MG63 (cell line): ENCODE measurements around the gene RPL36. TPM values are rescaled to one million over a fixed set of nuclear protein-coding genes. Genes with fewer than 3 reads are reported as not detected.

ENCODE experiments used
- DNase-seq: peaks from one replicate; pipeline ENCODE4 v3.0.0-alpha.2; 2020
- H3K27me3 ChIP-seq: fragments of 250-450 bp; sonication (Bioruptor Pico); 2 replicates; pipeline ENCODE4 v1.5.1; 2020; ENCODE audit warnings: mild to moderate bottlenecking, moderate library complexity
- H3K36me3 ChIP-seq: fragments of 250-450 bp; sonication (Bioruptor Pico); 2 replicates; pipeline ENCODE4 v1.5.1; 2020; ENCODE audit warnings: mild to moderate bottlenecking, moderate library complexity
- H3K4me3 ChIP-seq: fragments of 250-450 bp; sonication (Bioruptor Pico); 2 replicates; pipeline ENCODE4 v1.5.1; 2020; ENCODE audit warnings: mild to moderate bottlenecking, moderate library complexity
- H3K9me3 ChIP-seq: fragments of 250-450 bp; sonication (Bioruptor Pico); 2 replicates; pipeline ENCODE4 v1.5.1; 2020; ENCODE audit warnings: mild to moderate bottlenecking, moderate library complexity
- total RNA-seq: library from RNA; depleted of rRNA; stranded (reverse); fragments of >200 nt; shearing (Covaris generic); gene quantifications from 2 replicates; pipeline ENCODE4 v1.2.3, GENCODE V29; 2014; ENCODE audit warnings: low replicate concordance

Gene RPL36
- total RNA-seq, 1 experiment from 2014 or later: 562 TPM

GRCh38 chr19:5667751-5668271 is 22.3 kb upstream of the RPL36 start:
- H3K27me3 ChIP-seq: no peaks in the 10 kb centered on the region
- no peak for DNase-seq
- no peak overlapping the region for H3K4me3 ChIP-seq
- peaks cover 22% of the 10 kb centered on the region for H3K36me3 ChIP-seq
- H3K9me3 ChIP-seq: no peaks in the 10 kb centered on the region

DNA sequence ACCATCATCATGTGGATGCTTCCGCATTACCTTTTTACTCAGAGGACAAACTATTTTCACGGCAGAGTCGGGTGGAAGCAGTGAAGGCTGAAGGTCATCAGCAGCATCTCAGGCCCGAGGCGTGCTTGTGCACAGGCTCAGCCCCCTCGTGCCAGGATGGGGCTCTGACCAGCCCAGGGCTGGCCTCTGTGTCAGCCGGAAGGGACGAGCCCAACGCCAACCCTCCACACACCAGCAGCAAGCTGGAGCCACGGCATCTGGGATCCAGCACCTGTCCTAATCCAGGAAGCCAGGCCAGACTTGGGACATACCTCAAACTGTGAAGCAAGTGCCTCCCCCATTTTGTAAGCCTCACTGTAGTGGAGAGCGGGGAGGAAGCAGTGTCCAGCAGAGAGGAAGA is 20.9 kb upstream of the RPL36 start:
- no peak for DNase-seq
- Histone ChIP-seq H3K27me3 (no peaks in the 10 kb centered on the region), H3K36me3 (peaks cover 17% of the 10 kb centered on the region), H3K9me3 (no peaks in the 10 kb centered on the region), H3K4me3 (no peak overlapping the region)

DNA sequence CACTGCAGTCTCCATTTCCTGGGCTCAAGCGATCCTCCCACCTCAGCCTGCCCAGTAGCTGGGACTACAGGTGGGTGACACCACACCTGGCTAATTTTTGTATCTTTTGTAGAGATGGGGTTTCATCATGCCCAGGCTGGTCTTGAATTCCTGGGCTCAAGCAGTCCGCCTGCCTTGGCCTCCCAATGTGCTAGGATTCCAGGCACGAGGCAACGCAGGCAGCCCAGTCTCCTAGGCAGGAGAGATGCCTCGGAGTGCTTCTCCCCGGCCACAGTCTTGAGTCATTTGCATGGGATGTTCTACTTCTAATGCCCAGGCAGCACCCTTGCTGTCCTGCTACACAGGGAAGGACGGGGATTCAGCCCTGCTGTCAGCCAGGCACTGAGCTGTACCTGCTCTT is 18.5 kb upstream of the RPL36 start:
- DNase-seq: no peak
- no peak overlapping the region for H3K4me3 ChIP-seq
- no peaks in the 10 kb centered on the region for H3K9me3 ChIP-seq
- peaks cover 1% of the 10 kb centered on the region for H3K36me3 ChIP-seq
- no peaks in the 10 kb centered on the region for H3K27me3 ChIP-seq

DNA sequence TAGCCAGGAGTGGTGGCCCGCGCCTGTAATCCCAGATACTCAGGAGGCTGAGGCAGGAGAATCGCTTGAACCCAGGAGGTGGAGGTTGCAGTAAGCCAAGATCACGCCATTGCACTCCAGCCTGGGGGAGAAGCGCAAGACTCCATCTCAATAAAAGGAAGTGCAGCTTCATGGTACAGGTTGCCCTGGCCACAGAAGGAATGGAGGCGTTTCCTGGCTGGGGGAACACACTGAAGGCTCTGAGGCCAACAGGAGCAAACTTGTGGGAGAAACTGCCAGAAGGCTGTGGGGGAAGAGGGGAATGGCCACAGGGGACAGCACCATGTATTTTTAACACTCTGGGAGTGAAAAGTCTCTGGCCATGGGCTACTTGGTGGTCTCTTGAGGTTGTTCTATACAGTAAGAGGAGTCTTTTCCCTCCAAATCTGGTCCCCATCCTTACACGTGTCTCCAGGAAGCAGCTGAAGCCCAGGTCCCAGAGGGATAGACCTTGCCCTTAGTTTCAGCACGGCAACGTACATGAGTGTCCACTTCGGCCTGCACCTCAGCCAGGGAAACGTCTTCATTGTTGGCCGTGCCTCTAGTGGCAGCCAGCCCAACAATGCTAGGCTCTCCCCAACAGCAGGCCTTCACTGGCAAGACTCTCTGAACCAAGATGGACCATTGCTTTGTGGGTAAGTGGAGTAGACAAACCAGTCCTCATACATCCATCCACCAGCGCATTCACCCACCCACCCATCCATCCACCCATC is 17.2 kb upstream of the RPL36 start:
- H3K4me3 ChIP-seq: no peak overlapping the region
- no peak for DNase-seq
- no peaks in the 10 kb centered on the region for H3K27me3 ChIP-seq
- no peaks in the 10 kb centered on the region for H3K9me3 ChIP-seq
- H3K36me3 ChIP-seq: no peaks in the 10 kb centered on the region; the same call in 1 of the 2 replicates

- H3K36me3 ChIP-seq: no peaks in the 10 kb centered on the region; the same call in 1 of the 2 replicates
- no peak for DNase-seq
- H3K9me3 ChIP-seq: no peaks in the 10 kb centered on the region
- H3K4me3 ChIP-seq: no peak overlapping the region
- H3K27me3 ChIP-seq: no peaks in the 10 kb centered on the region
Observed at GRCh38 chr19:5673752-5674151, 16.3 kb upstream of the RPL36 start.

- no peaks in the 10 kb centered on the region for H3K27me3 ChIP-seq
- H3K36me3 ChIP-seq: no peaks in the 10 kb centered on the region; the same call in 1 of the 2 replicates
- no peak overlapping the region for H3K4me3 ChIP-seq
- H3K9me3 ChIP-seq: no peaks in the 10 kb centered on the region
- no peak for DNase-seq
Observed at GRCh38 chr19:5674714-5675113, 15.4 kb upstream of the RPL36 start.

GRCh38 chr19:5676105-5676771 is 13.9 kb upstream of the RPL36 start:
- Histone ChIP-seq H3K36me3 (no peaks in the 10 kb centered on the region; the same call in 1 of the 2 replicates), H3K9me3 (no peaks in the 10 kb centered on the region), H3K4me3 (no peak overlapping the region), H3K27me3 (no peaks in the 10 kb centered on the region)
- no peak for DNase-seq

GRCh38 chr19:5676772-5677105 is 13.4 kb upstream of the RPL36 start:
- Histone ChIP-seq H3K36me3 (no peaks in the 10 kb centered on the region), H3K4me3 (no peak overlapping the region), H3K27me3 (no peaks in the 10 kb centered on the region), H3K9me3 (no peaks in the 10 kb centered on the region)
- DNase-seq: no peak

DNA sequence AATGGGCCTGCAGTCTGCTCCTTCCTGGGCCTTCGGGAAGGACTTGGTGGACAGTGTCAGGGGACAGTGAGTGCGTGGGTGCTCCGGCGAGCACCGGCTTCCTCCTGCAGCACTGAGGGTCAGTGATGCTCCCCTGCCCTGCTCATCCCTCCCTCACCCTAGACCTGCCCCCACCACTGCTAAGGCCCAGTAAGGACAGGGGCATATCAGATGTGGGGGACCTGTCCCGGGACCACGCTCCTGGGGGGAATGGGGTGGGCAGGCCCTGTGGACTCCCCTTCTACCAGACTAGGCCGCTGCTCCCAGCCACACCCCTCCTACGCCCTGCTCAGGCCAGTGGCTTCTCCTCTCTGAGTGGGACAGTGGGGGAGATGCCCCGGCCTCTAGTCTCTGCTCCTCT is 13.0 kb upstream of the RPL36 start:
- DNase-seq: no peak
- Histone ChIP-seq H3K36me3 (no peaks in the 10 kb centered on the region), H3K9me3 (no peaks in the 10 kb centered on the region), H3K27me3 (no peaks in the 10 kb centered on the region), H3K4me3 (no peak overlapping the region)

GRCh38 chr19:5677580-5677979 is 12.5 kb upstream of the RPL36 start:
- Histone ChIP-seq H3K9me3 (no peaks in the 10 kb centered on the region), H3K36me3 (no peaks in the 10 kb centered on the region), H3K4me3 (no peak overlapping the region), H3K27me3 (no peaks in the 10 kb centered on the region)
- no peak for DNase-seq

DNA sequence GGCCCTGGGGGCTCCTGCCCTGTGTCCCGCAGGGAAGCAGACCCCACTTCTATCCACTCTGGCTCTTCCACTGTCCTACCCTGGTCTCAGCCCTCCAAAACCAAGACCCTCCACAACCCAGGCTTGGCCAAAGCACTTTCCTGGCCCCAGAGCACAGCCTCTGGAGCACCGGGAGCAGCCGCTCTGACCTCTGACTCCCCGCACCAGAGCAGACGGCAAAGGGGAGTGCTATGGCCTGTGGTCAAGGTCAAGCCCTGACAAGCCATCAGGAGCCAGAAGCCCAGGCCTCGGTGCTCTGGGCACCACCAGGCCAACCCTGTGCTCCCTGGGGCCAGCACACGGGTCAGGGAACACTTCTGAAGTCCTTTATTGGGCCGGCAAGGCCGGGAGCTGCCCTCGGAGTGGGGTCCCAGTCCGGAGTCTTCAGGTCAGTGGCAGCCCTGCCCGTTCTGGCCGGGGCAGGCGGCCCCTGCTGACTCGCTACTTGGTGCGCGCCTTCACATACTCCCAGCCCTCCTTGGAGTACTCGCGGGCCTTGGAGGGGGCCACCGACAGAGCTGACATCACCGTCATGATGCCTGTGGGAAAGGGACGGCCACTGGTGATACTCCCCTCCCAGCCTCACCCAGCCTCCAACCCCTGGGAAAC is 11.9 kb upstream of the RPL36 start:
- H3K27me3 ChIP-seq: no peaks in the 10 kb centered on the region
- no peaks in the 10 kb centered on the region for H3K36me3 ChIP-seq
- no peak overlapping the region for H3K4me3 ChIP-seq
- H3K9me3 ChIP-seq: no peaks in the 10 kb centered on the region
- DNase-seq: no peak

DNA sequence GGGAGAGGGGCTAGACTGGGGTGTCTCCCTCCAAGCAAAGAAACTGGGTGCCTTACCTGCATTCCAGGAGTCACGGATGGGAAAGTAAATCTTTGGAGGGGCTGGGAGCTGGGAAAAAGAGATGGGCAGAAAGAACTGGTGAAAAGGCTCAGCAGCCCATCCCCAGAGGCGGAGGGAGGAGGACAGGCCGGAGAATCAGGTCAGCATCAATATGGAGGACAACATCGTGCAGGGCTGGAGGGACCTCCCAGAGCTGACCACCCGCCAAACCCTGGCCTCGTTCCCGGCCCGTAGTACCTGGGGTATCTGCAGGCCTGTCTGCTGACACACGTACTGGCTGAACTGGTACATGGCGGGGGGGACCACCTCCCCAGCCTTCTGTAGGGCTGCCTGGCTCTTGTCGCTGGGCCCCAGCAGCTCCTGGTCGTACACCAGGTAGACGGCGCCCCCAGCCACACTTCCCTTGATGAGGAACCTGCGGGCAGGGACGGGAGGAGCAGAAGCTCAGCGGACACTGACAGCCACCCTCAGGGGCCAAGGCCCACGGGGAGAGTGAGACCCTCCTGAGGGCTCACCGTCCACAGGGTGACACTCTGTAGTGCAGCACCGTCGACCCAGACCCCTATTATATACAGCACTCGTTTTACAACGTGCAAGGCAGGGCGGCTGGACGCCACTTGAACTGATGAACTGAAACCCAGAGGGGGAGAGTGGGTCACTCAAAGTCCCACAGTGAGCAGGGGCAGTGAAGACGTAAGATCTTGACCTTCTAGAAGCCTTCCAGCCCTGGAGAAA is 10.6 kb upstream of the RPL36 start:
- H3K27me3 ChIP-seq: no peaks in the 10 kb centered on the region
- H3K9me3 ChIP-seq: no peaks in the 10 kb centered on the region
- DNase-seq: no peak
- H3K4me3 ChIP-seq: peak overlapping the region; percentile 84
- no peaks in the 10 kb centered on the region for H3K36me3 ChIP-seq

GRCh38 chr19:5680084-5680436 is 10.0 kb upstream of the RPL36 start:
- DNase-seq: no peak
- Histone ChIP-seq H3K4me3 (peak overlapping the region; percentile 84), H3K36me3 (no peaks in the 10 kb centered on the region), H3K27me3 (no peaks in the 10 kb centered on the region), H3K9me3 (no peaks in the 10 kb centered on the region)

DNA sequence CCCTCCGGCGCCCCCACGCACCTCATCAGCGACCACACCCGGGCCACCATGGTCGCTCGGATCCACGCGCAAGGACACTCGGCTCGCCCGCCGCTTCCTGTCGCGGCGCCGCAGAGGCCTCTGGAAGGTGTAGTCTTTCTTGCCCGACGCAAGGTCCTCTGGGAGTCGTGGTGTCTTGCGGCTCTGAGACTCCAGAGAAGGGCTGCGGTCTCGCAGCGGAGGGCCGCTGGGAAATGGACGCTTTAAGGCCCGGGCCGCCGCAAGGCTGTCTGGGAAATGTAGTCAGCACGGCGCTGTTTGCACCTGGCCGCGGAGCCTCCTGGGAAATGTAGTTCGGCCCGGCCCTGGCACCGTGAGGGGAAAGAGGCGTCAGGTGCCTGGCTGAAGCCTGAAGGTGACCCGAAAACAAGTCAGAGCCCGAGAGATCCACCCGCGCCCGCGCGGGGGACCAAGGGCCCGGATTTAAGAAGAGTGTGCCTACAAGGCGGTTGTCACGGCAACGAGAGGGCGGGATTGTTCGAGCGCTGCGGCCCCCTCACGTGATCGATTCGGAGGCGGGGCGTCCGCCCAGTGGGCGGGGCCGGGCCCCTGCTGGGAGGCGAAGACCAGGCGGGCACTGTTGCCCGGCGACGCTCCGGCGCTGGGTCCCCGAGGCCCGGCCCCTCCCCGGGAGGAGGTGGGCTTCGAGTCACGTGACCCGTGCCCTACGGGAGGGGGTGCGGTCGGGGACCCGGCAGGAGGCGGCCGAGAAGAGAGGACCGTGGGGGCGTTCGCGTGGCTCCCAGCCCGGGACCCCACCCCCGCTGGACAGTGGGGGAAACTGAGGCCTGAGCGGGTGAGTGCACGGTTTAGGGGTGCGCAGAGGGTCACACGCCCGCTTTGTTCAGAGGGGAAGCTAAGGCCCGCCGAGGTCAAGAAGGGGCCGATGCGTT is 9.4 kb upstream of the RPL36 start, which contains the start of the genes HSD11B1L and MICOS13:
Gene HSD11B1L, plus strand, starts transcription at position 591 of the 932 bp plus-strand sequence. CDS start 3,806 bp downstream, outside the sequence.
Gene MICOS13, minus strand, starts transcription at position 80 of the 932 bp plus-strand sequence. Its CDS starts 30 bp downstream, at position 50.
- H3K27me3 ChIP-seq: no peaks in the 10 kb centered on the region
- peak within 1 kb of the TSS; percentile 84 for H3K4me3 ChIP-seq
- H3K9me3 ChIP-seq: no peaks in the 10 kb centered on the region
- no peaks in the 10 kb centered on the region for H3K36me3 ChIP-seq
- DNase-seq: peak; percentile 94

DNA sequence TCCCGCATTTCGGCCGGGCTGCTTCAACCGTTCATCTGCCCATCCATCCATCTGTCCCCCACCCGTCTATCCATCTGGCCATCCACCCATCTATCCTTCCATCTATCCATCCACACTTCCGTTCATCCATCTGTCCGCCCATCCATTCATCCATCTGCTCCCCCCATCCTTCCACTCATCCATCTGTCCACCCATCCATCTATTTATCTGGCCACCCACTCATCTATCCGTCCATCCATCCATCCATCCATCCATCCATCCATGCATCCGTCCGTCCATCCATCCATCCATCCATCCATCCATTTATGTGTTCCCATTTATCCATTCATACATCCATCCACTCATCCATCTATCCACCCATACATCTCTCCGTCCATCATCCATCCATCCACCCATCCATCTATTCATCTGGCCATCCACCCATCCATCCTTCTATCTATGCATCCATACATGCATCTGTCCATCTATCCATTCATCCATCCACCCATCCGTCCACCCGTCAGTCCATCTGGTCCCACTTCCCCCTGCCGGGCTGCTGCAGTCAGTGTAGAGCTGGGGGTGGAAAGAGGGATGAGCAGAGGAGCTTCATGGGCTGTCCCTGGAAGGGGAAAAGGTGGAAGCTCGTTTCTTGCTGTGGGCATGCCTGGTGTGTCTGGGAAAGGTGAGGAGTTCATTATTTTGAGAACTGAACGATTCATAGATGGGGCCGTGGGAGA is 8.5 kb upstream of the RPL36 start:
- H3K9me3 ChIP-seq: no peaks in the 10 kb centered on the region
- H3K27me3 ChIP-seq: no peaks in the 10 kb centered on the region
- H3K4me3 ChIP-seq: no peak overlapping the region
- H3K36me3 ChIP-seq: no peaks in the 10 kb centered on the region
- no peak for DNase-seq
